ENCODE data around the gene DMBT1.
"Not testable (repeated sequence)": the region's sequence is repeated elsewhere in the genome, so short reads cannot be mapped to it uniquely, and the experiment has no call there.

GRCh38 chr10:122620961-122621360 is 60.4 kb downstream of the DMBT1 start:
- TF ChIP-seq, protein P1, sequence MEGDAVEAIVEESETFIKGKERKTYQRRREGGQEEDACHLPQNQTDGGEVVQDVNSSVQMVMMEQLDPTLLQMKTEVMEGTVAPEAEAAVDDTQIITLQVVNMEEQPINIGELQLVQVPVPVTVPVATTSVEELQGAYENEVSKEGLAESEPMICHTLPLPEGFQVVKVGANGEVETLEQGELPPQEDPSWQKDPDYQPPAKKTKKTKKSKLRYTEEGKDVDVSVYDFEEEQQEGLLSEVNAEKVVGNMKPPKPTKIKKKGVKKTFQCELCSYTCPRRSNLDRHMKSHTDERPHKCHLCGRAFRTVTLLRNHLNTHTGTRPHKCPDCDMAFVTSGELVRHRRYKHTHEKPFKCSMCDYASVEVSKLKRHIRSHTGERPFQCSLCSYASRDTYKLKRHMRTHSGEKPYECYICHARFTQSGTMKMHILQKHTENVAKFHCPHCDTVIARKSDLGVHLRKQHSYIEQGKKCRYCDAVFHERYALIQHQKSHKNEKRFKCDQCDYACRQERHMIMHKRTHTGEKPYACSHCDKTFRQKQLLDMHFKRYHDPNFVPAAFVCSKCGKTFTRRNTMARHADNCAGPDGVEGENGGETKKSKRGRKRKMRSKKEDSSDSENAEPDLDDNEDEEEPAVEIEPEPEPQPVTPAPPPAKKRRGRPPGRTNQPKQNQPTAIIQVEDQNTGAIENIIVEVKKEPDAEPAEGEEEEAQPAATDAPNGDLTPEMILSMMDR (conservative IDR thresholded peaks at IDR 0.05; ENCODE audit: low read depth, low read length), result not testable (repeated sequence)
- not testable (repeated sequence) for TF ChIP-seq EZH2 (IDR thresholded peaks at IDR 0.05; ENCODE audit: low read length, unreplicated experiment)

Measured in PC-3 (cell line).